Activated CD8-positive, alpha-beta memory T cell treated with anti-CD3 and anti-CD28 coated beads for 24 hours (primary cell): ENCODE data around the gene GDPD4.

Source experiments
- DNase-seq: peaks from one replicate; pipeline ENCODE4 v3.0.0-alpha.2; 2020

Gene GDPD4

GRCh38 chr11:77172666-77172982 is 128.9 kb downstream of the GDPD4 start:
- no peak for DNase-seq

GRCh38 chr11:77171885-77172665 is 129.4 kb downstream of the GDPD4 start:
- DNase-seq: no peak

GRCh38 chr11:77171254-77171653 is 130.2 kb downstream of the GDPD4 start:
- DNase-seq: no peak

GRCh38 chr11:77170107-77170506 is 131.4 kb downstream of the GDPD4 start:
- DNase-seq: no peak

GRCh38 chr11:77167791-77168190 is 133.7 kb downstream of the GDPD4 start:
- DNase-seq: no peak

- no peak for DNase-seq
Measured at GRCh38 chr11:77167111-77167626, 134.3 kb downstream of the GDPD4 start.
